ENCODE measurements around the gene C2orf68. TPM values are rescaled to one million over a fixed set of nuclear protein-coding genes. Genes with fewer than 3 reads are reported as not detected.

The C2orf68 gene
- total and polyA plus RNA-seq, 2 of the 13 experiments (the other 11 are each of a cell fraction or from before 2014, with no cell fraction given) = 47.1 to 77.4 TPM

DNA sequence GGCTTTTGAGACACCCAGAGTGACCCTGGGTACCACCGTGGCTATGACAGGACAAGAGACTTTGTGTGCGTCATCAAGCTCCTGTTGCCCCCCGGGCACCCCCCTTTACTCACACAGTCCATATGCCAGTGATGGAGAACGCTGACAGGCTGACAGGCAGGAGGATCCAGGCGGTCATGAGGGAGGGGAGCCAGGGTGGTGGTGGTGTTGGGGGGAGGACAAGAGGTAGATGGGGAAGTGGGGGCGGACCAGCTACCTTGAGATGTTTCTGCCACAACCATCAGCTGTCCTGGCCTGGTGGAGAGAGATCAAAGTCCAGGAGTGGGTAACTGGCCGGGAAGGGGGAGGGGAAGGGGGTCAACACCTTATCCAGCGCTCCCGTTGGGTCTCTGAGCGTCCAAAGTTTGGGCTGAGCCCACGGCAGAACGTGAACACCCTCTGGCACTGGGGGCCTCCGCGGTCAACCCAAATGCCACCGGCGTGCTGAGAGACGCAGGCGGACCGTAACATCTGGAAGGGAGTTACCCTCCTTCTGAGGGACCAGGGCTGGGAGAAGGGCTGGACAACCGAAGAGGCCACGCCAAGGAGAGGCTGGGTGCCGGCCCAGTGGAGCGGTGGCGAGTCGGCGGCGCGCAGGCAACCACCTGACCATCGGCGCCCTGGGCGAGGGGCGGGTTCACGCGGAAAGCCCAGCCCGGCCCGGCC is 9.9 kb downstream of the C2orf68 start (continued):
- TF ChIP-seq, protein P1, sequence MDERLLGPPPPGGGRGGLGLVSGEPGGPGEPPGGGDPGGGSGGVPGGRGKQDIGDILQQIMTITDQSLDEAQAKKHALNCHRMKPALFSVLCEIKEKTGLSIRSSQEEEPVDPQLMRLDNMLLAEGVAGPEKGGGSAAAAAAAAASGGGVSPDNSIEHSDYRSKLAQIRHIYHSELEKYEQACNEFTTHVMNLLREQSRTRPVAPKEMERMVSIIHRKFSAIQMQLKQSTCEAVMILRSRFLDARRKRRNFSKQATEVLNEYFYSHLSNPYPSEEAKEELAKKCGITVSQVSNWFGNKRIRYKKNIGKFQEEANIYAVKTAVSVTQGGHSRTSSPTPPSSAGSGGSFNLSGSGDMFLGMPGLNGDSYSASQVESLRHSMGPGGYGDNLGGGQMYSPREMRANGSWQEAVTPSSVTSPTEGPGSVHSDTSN (CRISPR knock-in tag; IDR thresholded peaks at IDR 0.05) = no peak
- no peak for TF ChIP-seq DR1 (CRISPR knock-in tag; IDR thresholded peaks at IDR 0.05)
- TF ChIP-seq ZSCAN20 (CRISPR knock-in tag; IDR thresholded peaks at IDR 0.05; ENCODE audit: borderline replicate concordance) = no peak
- no peak for TF ChIP-seq ZNF850 (CRISPR knock-in tag; conservative IDR thresholded peaks at IDR 0.05)
- TF ChIP-seq NR1H2 (CRISPR knock-in tag; IDR thresholded peaks at IDR 0.05; ENCODE audit: borderline replicate concordance, low read depth) = no peak
- no peak for TF ChIP-seq SP1 (IDR thresholded peaks at IDR 0.05)
- no peak for TF ChIP-seq SP1 (CRISPR knock-in tag; IDR thresholded peaks at IDR 0.05)
- TF ChIP-seq, protein P2, sequence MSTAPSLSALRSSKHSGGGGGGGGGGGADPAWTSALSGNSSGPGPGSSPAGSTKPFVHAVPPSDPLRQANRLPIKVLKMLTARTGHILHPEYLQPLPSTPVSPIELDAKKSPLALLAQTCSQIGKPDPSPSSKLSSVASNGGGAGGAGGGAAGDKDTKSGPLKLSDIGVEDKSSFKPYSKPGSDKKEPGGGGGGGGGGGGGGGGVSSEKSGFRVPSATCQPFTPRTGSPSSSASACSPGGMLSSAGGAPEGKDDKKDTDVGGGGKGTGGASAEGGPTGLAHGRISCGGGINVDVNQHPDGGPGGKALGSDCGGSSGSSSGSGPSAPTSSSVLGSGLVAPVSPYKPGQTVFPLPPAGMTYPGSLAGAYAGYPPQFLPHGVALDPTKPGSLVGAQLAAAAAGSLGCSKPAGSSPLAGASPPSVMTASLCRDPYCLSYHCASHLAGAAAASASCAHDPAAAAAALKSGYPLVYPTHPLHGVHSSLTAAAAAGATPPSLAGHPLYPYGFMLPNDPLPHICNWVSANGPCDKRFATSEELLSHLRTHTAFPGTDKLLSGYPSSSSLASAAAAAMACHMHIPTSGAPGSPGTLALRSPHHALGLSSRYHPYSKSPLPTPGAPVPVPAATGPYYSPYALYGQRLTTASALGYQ (CRISPR knock-in tag; IDR thresholded peaks at IDR 0.05) = no peak
- TF ChIP-seq, protein P3, sequence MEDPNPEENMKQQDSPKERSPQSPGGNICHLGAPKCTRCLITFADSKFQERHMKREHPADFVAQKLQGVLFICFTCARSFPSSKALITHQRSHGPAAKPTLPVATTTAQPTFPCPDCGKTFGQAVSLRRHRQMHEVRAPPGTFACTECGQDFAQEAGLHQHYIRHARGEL (CRISPR knock-in tag; IDR thresholded peaks at IDR 0.05) = no peak
- no peak for TF ChIP-seq HNRNPL (IDR thresholded peaks at IDR 0.05; ENCODE audit: low read depth, low read length)
- TF ChIP-seq, protein P4, sequence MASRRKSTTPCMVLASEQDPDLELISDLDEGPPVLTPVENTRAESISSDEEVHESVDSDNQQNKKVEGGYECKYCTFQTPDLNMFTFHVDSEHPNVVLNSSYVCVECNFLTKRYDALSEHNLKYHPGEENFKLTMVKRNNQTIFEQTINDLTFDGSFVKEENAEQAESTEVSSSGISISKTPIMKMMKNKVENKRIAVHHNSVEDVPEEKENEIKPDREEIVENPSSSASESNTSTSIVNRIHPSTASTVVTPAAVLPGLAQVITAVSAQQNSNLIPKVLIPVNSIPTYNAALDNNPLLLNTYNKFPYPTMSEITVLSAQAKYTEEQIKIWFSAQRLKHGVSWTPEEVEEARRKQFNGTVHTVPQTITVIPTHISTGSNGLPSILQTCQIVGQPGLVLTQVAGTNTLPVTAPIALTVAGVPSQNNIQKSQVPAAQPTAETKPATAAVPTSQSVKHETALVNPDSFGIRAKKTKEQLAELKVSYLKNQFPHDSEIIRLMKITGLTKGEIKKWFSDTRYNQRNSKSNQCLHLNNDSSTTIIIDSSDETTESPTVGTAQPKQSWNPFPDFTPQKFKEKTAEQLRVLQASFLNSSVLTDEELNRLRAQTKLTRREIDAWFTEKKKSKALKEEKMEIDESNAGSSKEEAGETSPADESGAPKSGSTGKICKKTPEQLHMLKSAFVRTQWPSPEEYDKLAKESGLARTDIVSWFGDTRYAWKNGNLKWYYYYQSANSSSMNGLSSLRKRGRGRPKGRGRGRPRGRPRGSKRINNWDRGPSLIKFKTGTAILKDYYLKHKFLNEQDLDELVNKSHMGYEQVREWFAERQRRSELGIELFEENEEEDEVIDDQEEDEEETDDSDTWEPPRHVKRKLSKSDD (CRISPR knock-in tag; IDR thresholded peaks at IDR 0.05; ENCODE audit: low read depth) = peak; percentile 48; the same call in 1 of the 2 replicates
- TF ChIP-seq RORA (CRISPR knock-in tag; IDR thresholded peaks at IDR 0.05) = no peak
- TF ChIP-seq TSC22D2 (CRISPR knock-in tag; IDR thresholded peaks at IDR 0.05; ENCODE audit: borderline replicate concordance) = no peak
- no peak for TF ChIP-seq ZNF33A (CRISPR knock-in tag; IDR thresholded peaks at IDR 0.05; ENCODE audit: borderline replicate concordance)
- TF ChIP-seq ARID2 (CRISPR knock-in tag; IDR thresholded peaks at IDR 0.05; ENCODE audit: borderline replicate concordance) = no peak
- no peak for TF ChIP-seq RFX5 (IDR thresholded peaks at IDR 0.05; ENCODE audit: low read depth, low read length)
- TF ChIP-seq ZNF501 (CRISPR knock-in tag; IDR thresholded peaks at IDR 0.05) = no peak; the same call in 1 of the 2 replicates
- no peak for TF ChIP-seq XBP1 (CRISPR knock-in tag; IDR thresholded peaks at IDR 0.05)
- TF ChIP-seq IKZF4 (CRISPR knock-in tag; IDR thresholded peaks at IDR 0.05; ENCODE audit: borderline replicate concordance, low read depth, not compliant biosample characterization) = no peak
- peak; percentile 54; the same call in 1 of the 2 replicates for TF ChIP-seq ZNF879 (CRISPR knock-in tag; IDR thresholded peaks at IDR 0.05)
- TF ChIP-seq SMARCE1 (IDR thresholded peaks at IDR 0.05; ENCODE audit: borderline replicate concordance) = no peak
- TF ChIP-seq AGO2 (optimal IDR thresholded peaks at IDR 0.05; ENCODE audit: low read depth, low read length) = no peak
- peak; percentile 89 for TF ChIP-seq ZNF558 (CRISPR knock-in tag; IDR thresholded peaks at IDR 0.05; ENCODE audit: borderline replicate concordance)
